ENCODE data around the gene ZNF561. TPM values are rescaled to one million over a fixed set of nuclear protein-coding genes. Genes with fewer than 3 reads are reported as not detected.

Gene ZNF561
- polyA plus RNA-seq, 1 experiment: 31.4 TPM

DNA sequence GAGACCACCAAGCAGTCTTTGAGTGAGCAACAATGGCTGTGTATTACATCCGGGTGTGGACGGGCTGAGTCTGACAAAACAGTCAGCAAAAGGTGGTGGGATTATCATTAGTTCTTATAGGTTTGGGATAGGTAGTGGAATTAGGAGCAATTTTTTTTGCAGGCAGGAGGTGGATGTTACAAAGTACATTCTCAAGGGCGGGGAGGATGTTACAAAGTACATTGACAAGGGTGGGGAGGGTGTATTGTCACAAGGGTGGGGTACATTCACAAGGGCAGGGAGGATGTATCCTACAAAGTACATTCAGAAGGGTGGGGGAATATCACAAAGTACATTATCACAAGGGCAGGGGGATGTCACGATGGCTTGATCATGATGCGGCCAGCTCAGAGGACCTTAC, 15.0 kb upstream of the ZNF561 start:
- POLR2A ChIA-PET: no interaction called here
- no peak for DNase-seq (ENCODE audit: low read depth)
- H3K36me3 ChIP-seq (ENCODE audit: control insufficient read depth, insufficient read depth, low read length): peaks cover 2% of the 10 kb centered on the region
- CTCF ChIA-PET: no interaction called here
- no peak overlapping the region for H3K4me3 ChIP-seq (ENCODE audit: low read depth, low read length)
- no peaks in the 10 kb centered on the region for H3K27me3 ChIP-seq (ENCODE audit: control insufficient read depth, insufficient read depth, low read length)
- TF ChIP-seq, protein P1, sequence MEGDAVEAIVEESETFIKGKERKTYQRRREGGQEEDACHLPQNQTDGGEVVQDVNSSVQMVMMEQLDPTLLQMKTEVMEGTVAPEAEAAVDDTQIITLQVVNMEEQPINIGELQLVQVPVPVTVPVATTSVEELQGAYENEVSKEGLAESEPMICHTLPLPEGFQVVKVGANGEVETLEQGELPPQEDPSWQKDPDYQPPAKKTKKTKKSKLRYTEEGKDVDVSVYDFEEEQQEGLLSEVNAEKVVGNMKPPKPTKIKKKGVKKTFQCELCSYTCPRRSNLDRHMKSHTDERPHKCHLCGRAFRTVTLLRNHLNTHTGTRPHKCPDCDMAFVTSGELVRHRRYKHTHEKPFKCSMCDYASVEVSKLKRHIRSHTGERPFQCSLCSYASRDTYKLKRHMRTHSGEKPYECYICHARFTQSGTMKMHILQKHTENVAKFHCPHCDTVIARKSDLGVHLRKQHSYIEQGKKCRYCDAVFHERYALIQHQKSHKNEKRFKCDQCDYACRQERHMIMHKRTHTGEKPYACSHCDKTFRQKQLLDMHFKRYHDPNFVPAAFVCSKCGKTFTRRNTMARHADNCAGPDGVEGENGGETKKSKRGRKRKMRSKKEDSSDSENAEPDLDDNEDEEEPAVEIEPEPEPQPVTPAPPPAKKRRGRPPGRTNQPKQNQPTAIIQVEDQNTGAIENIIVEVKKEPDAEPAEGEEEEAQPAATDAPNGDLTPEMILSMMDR (IDR thresholded peaks at IDR 0.05; ENCODE audit: insufficient read depth, low read depth, low read length): no peak

DNA sequence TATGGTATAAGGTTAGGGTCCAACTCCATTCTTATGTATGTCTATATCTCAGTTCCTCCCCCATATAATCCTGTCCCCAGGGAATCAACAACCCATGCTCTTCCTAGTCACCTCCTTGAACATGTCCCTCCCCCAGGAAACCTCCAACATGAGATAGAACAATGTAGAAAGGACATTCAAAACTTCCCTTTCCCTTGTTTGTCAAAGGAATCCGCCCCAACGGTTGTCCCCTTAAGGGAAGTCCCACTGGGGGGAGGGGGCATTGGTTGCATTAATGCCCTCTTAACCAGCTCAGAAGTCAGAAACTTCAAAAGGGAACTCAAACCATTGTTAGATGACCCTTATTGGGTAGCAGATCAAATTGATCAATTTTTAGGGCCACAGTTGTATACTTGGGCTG, 6.8 kb upstream of the ZNF561 start:
- POLR2A ChIA-PET: no interaction called here
- DNase-seq (ENCODE audit: low read depth): no peak

DNA sequence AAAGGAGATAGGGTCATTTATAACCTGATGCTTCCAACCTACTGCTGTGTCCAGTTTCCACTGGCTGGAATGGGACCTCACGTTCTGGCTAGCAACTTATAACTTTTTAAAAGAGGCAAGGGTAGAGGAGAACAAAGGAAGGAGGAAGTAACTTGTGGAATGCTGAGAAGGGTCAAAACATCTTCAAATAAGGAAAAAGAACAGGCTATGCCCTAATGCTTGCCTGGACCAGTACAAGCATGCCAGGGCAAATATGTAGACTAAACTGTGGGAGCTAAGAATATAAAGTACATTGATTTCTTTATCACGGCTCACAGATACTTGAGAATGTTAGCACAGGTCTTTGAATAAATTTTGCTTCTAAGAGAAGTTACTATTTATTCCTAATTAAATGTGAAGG, 1.5 kb upstream of the ZNF561 start:
- Histone ChIP-seq H3K27me3 (ENCODE audit: control insufficient read depth, insufficient read depth, low read length) (no peaks in the 10 kb centered on the region), H3K4me3 (ENCODE audit: low read depth, low read length) (no peak overlapping the region), H3K36me3 (ENCODE audit: control insufficient read depth, insufficient read depth, low read length) (peaks cover 6% of the 10 kb centered on the region)
- TF ChIP-seq, protein P1 (IDR thresholded peaks at IDR 0.05; ENCODE audit: insufficient read depth, low read depth, low read length): no peak
- CTCF ChIA-PET: interaction anchor here (0.8 to 1.5 kb wide), 4 partner anchors 16 to 168 kb away, joined by 3 to 4 read pairs (median 3); no protein-coding TSS in a partner anchor
- POLR2A ChIA-PET: no interaction called here
- DNase-seq (ENCODE audit: low read depth): no peak

More for the DNA sequence above, 6.8 kb upstream of the ZNF561 start:
- Histone ChIP-seq H3K36me3 (ENCODE audit: control insufficient read depth, insufficient read depth, low read length) (no peaks in the 10 kb centered on the region; the same call in 1 of the 2 replicates), H3K27me3 (ENCODE audit: control insufficient read depth, insufficient read depth, low read length) (no peaks in the 10 kb centered on the region), H3K4me3 (ENCODE audit: low read depth, low read length) (no peak overlapping the region)
- TF ChIP-seq, protein P1 (IDR thresholded peaks at IDR 0.05; ENCODE audit: insufficient read depth, low read depth, low read length): no peak
- CTCF ChIA-PET: interaction anchor here (1.1 to 2.2 kb wide), 3 partner anchors 161 to 168 kb away, joined by 3 to 7 read pairs (median 5); no protein-coding TSS in a partner anchor

DNA sequence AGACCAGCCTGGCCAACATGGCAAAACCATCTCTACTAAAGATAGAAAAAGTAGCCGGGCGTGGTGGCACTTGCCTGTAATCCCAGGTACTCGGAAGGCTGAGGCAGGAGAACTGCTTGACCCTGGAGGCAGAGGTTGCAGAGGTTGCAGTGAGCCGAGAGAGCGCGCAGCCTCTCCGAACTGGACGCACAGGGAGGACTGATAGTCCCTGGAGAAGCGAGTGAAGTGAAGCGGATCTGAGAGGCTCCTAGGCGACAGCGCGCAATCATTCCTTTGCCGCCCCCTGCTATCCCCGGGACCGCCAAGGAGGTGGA, 233 bp downstream of the ZNF561 start:
- Histone ChIP-seq H3K4me3 (ENCODE audit: low read depth, low read length) (peak overlapping the region; percentile 81), H3K36me3 (ENCODE audit: control insufficient read depth, insufficient read depth, low read length) (peaks cover 13% of the 10 kb centered on the region), H3K27me3 (ENCODE audit: control insufficient read depth, insufficient read depth, low read length) (no peaks in the 10 kb centered on the region)
- POLR2A ChIA-PET: no interaction called here
- no peak for DNase-seq (ENCODE audit: low read depth)
- CTCF ChIA-PET: no interaction called here
- TF ChIP-seq, protein P1 (IDR thresholded peaks at IDR 0.05; ENCODE audit: insufficient read depth, low read depth, low read length): no peak

DNA sequence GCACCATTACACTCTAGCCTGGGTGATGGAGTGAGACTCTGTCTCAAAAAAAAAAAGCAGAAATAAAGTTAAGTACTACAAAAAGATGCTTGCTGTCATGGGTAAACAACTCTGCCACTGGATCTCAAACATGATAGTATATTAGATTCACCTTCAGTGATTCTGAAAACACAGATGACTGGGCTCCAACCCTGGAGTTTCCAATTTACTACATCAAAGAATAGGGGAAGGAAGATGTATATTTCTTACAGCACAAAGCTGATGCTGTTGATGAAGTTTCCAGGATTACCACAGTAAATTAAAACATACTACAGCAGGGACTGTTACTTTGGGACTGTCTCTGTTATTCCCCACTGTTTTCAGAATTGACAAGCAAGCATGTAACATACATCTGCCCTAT, 5.2 kb downstream of the ZNF561 start:
- no peak for DNase-seq (ENCODE audit: low read depth)
- no peak overlapping the region for H3K4me3 ChIP-seq (ENCODE audit: low read depth, low read length)
- H3K27me3 ChIP-seq (ENCODE audit: control insufficient read depth, insufficient read depth, low read length): no peaks in the 10 kb centered on the region
- TF ChIP-seq, protein P1 (IDR thresholded peaks at IDR 0.05; ENCODE audit: insufficient read depth, low read depth, low read length): no peak
- ChIA-PET CTCF (no interaction called here), POLR2A (no interaction called here)
- H3K36me3 ChIP-seq (ENCODE audit: control insufficient read depth, insufficient read depth, low read length): peaks cover 30% of the 10 kb centered on the region

Data from BJ (cell line).